Panc1 (cell line): Measurements from ENCODE around the gene ZNF710. TPM values are rescaled to one million over a fixed set of nuclear protein-coding genes. Genes with fewer than 3 reads are reported as not detected.
A peak's percentile ranks its signal among the peaks of the same experiment; 100 is the strongest.
"Not testable (repeated sequence)": the region's sequence is repeated elsewhere in the genome, so short reads cannot be mapped to it uniquely, and the experiment has no call there.

Experiments
- ATAC-seq: fragments of 200-7000 bp; cut with Tn5 transposase; 2 replicates; pipeline ENCODE4 v1.9.1; 2020; ENCODE audit warnings: mild to moderate bottlenecking, moderate library complexity
- BruUV-seq: library from RNA; stranded (reverse); fragments of 400-500 nt; replicated peaks from 2 replicates; lab custom pipeline; 2021; lab: Mats Ljungman, UMichigan
- CTCF ChIA-PET: fragments of 300-600 bp; sonication (Branson Sonifier 250); formaldehyde crosslinking; loops from one replicate; lab custom pipeline; 2022; ENCODE audit warnings: antibody characterized with exemption; lab: Charles Lee
- POLR2A ChIA-PET: fragments of 300-600 bp; sonication (Branson Sonifier 250); formaldehyde crosslinking; loops from one replicate; lab custom pipeline; 2022; ENCODE audit warnings: antibody characterized with exemption; lab: Charles Lee
- DNase-seq: peaks from one replicate; pipeline ENCODE4 v3.0.0-alpha.2; 2010; ENCODE audit warnings: low read depth, low spot score
- H3K27ac ChIP-seq: 2 replicates; pipeline ENCODE4 v1.5.1; 2011; ENCODE audit warnings: mild to moderate bottlenecking, low read length, inconsistent platforms
- H3K27me3 ChIP-seq: fragments of 200-500 bp; sonication (Bioruptor generic); 2 replicates; pipeline ENCODE4 v1.6.0; 2014; ENCODE audit warnings: low read length, inconsistent platforms; ENCODE audit not compliant: control insufficient read depth, insufficient read depth
- H3K36me3 ChIP-seq: fragments of 200-500 bp; sonication (Bioruptor generic); 2 replicates; pipeline ENCODE4 v1.5.1; 2014; ENCODE audit warnings: inconsistent platforms, mild to moderate bottlenecking, low read length, moderate library complexity; ENCODE audit not compliant: control insufficient read depth, insufficient read depth
- H3K4me1 ChIP-seq: 2 replicates; pipeline ENCODE4 v1.5.1; 2011; ENCODE audit warnings: inconsistent platforms, mild to moderate bottlenecking, low read length, moderate library complexity; ENCODE audit not compliant: control insufficient read depth, insufficient read depth
- H3K4me3 ChIP-seq, 2 experiments: 2 replicates each; pipeline ENCODE4 v1.5.1; 2011 to 2012; ENCODE audit warnings: low read depth in 2 of 2, low read length in 2 of 2, mild to moderate bottlenecking in 2 of 2, inconsistent platforms in 1 of 2, moderate library complexity in 1 of 2
- H3K9me3 ChIP-seq: fragments of 200-500 bp; sonication (Bioruptor generic); 2 replicates; pipeline ENCODE4 v1.5.1; 2014; ENCODE audit warnings: low read depth, mild to moderate bottlenecking, inconsistent platforms, low read length, moderate library complexity; ENCODE audit not compliant: control insufficient read depth, insufficient read depth
- CTCF ChIP-seq: fragments of 450-650 bp; IDR thresholded peaks from 2 replicates; pipeline ENCODE4 v1.5.1; 2017; ENCODE audit warnings: mild to moderate bottlenecking
- POLR2AphosphoS5 ChIP-seq: IDR thresholded peaks from 2 replicates; pipeline ENCODE4 v1.6.1; 2012; ENCODE audit warnings: mild to moderate bottlenecking, low read depth, low read length, moderate library complexity
- REST ChIP-seq, 2 experiments: IDR thresholded peaks; 2 replicates each; pipeline ENCODE4 v1.6.1; 2011 to 2012; ENCODE audit warnings: low read depth in 2 of 2, control low read depth in 1 of 2, low read length in 1 of 2, mild to moderate bottlenecking in 1 of 2, moderate library complexity in 1 of 2; ENCODE audit not compliant: insufficient read depth in 1 of 2
- SIN3A ChIP-seq: IDR thresholded peaks from 2 replicates; pipeline ENCODE4 v1.6.1; 2012; ENCODE audit warnings: low read depth, mild to moderate bottlenecking, low read length, moderate library complexity, borderline replicate concordance; ENCODE audit not compliant: insufficient read depth
- TCF7L2 ChIP-seq: IDR thresholded peaks from 2 replicates; pipeline ENCODE4 v1.6.1; 2011; ENCODE audit warnings: mild to moderate bottlenecking, low read depth, low read length, inconsistent platforms
- in situ Hi-C: cut with HindIII; loops from 2 replicates; pipeline ENCODE4 v1.10.0; 2016; ENCODE audit warnings: low sequenced_read_pairs, low pct_unique_long_range_greater_than_20kb
- intact Hi-C: fragments of 100-400 bp; cut with micrococcal nuclease; formaldehyde crosslinking; loops from one replicate; pipeline ENCODE4 v1.10.0; 2022; ENCODE audit not compliant: unreplicated experiment
- total RNA-seq: library from RNA; stranded (reverse); gene quantifications from one replicate; pipeline ENCODE4 v1.2.1, GENCODE V29; 2021; ENCODE audit not compliant: unreplicated experiment

The ZNF710 gene
- total RNA-seq, 1 experiment from 2014 or later, result 15.8 TPM

GRCh38 chr15:90067953-90068606, 67.0 kb downstream of the ZNF710 start:
- Histone ChIP-seq H3K4me1 (peaks cover 5% of the 10 kb centered on the region; the same call in 1 of the 2 replicates), H3K27ac (no peak overlapping the region), H3K36me3 (no peaks in the 10 kb centered on the region), H3K27me3 (no peaks in the 10 kb centered on the region), H3K9me3 (no peaks in the 10 kb centered on the region), H3K4me3 (no peak overlapping the region)
- no peak for DNase-seq
- no peak for ATAC-seq
- CTCF ChIA-PET, result interaction anchor here (0.6 kb wide), 1 partner anchor 50 kb away, joined by 5 read pairs; no protein-coding TSS in a partner anchor
- no TSS peak for BruUV-seq
- no peak for TF ChIP-seq POLR2AphosphoS5
- no peak for TF ChIP-seq CTCF
- no peak for TF ChIP-seq TCF7L2
- TF ChIP-seq REST (IDR thresholded peaks at IDR 0.05; ENCODE audit: insufficient read depth in 1 of 2, low read depth in 2 of 2, low read length in 1 of 2), result no peak
- no peak for TF ChIP-seq SIN3A
- POLR2A ChIA-PET, result no interaction called here
- intact Hi-C loops, result no loop called here
- in situ Hi-C loops, result no loop called here

GRCh38 chr15:90070623-90071022, 69.5 kb downstream of the ZNF710 start:
- H3K9me3 ChIP-seq, BruUV-seq, H3K4me1 ChIP-seq, H3K36me3 ChIP-seq, H3K27ac ChIP-seq, H3K4me3 ChIP-seq, in situ Hi-C loops, POLR2A ChIA-PET, DNase-seq, ATAC-seq, H3K27me3 ChIP-seq: not testable (repeated sequence)
- intact Hi-C loops, result loop anchor here (5.0 to 10.0 kb wide), 3 partner anchors 68 to 326 kb away; partner anchors contain the start of gene ZNF710
- CTCF ChIA-PET, result interaction anchor here (1.0 to 1.2 kb wide), 3 partner anchors 19 to 172 kb away, joined by 3 to 5 read pairs (median 3); no protein-coding TSS in a partner anchor

- POLR2A ChIA-PET, result interaction anchor here (0.6 kb wide), 1 partner anchor 9 kb away, joined by 5 read pairs; no protein-coding TSS in a partner anchor
- in situ Hi-C loops, result no loop called here
Observed at GRCh38 chr15:90071220-90071807, 70.2 kb downstream of the ZNF710 start.

More at GRCh38 chr15:90071220-90071807, 70.2 kb downstream of the ZNF710 start:
- intact Hi-C loops, result loop anchor here (5.0 to 10.0 kb wide), 3 partner anchors 69 to 327 kb away; partner anchors contain the start of gene ZNF710
- ATAC-seq, result peak; percentile 84
- H3K9me3 ChIP-seq, result no peaks in the 10 kb centered on the region
- no peak overlapping the region for H3K27ac ChIP-seq
- no TSS peak for BruUV-seq
- no peaks in the 10 kb centered on the region for H3K27me3 ChIP-seq
- H3K4me3 ChIP-seq, result no peak overlapping the region
- TF ChIP-seq REST (IDR thresholded peaks at IDR 0.05; ENCODE audit: insufficient read depth in 1 of 2, low read depth in 2 of 2, low read length in 1 of 2), result no peak
- TF ChIP-seq CTCF, result peak; percentile 87
- CTCF ChIA-PET, result interaction anchor here (0.6 to 1.2 kb wide), 8 partner anchors 18 to 441 kb away, joined by 3 to 10 read pairs (median 4); no protein-coding TSS in a partner anchor
- H3K4me1 ChIP-seq, result no peaks in the 10 kb centered on the region
- no peaks in the 10 kb centered on the region for H3K36me3 ChIP-seq
- DNase-seq, result peak; percentile 47
